GM18507 (cell line): ENCODE data around the gene NUDT15.
"Not testable (repeated sequence)": the region's sequence is repeated elsewhere in the genome, so short reads cannot be mapped to it uniquely, and the experiment has no call there.

Experiments
- DNase-seq: peaks from one replicate; pipeline ENCODE4 v3.0.0; 2011; ENCODE audit warnings: low read depth; ENCODE audit not compliant: insufficient read length; ENCODE audit errors: extremely low spot score
- FAIRE-seq: peaks from 2 replicates; lab custom pipeline; 2011; peaks lifted over from hg19 to GRCh38; lab: Jason Lieb, UNC

Gene NUDT15

DNA sequence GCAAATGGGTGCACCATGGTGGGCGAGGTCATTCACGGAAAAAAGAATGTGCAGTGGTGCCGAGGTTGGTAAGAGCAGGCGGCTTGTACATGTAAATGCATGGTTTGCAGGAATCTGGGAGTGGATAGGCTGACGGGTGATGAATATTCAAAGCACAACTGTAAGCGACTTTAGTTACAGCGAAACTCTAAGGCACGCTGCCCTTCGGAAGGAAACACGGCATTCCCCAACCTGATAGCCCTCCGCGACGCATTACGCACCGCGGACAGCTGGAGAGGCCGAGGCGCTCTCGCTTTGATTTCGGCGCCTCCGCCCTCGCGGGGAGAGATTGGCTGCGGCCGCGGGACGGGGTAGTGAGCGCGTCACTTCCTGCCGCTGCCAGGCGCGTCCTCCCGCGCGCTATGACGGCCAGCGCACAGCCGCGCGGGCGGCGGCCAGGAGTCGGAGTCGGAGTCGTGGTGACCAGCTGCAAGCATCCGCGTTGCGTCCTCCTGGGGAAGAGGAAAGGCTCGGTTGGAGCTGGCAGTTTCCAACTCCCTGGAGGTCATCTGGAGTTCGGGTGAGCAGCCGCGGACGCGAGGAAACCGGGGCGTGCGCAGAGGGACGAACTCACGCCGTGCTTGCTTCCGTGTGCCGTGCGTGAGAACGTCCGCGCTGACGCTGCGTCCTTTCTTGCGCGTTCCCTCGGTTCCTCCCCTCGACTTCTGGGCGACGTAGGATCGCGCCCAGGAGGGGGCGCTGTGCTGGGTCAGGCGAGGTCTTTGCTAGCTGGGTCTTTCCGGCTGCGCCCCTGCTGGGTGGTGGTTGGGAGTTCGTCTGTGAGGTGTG is at the start of gene NUDT15:
Gene NUDT15, plus strand, starts transcription at position 381 of the 828 bp plus-strand sequence. Its CDS starts 21 bp downstream, at position 402.
- FAIRE-seq (peak; percentile 99), DNase-seq (peak; percentile 91)

GRCh38 chr13:47990427-47990826 is 47.1 kb upstream of the NUDT15 start:
- DNase-seq: no peak

GRCh38 chr13:47990920-47991466 is 46.5 kb upstream of the NUDT15 start:
- no peak for FAIRE-seq
- no peak for DNase-seq

More at GRCh38 chr13:47990427-47990826, 47.1 kb upstream of the NUDT15 start:
- no peak for FAIRE-seq

DNA sequence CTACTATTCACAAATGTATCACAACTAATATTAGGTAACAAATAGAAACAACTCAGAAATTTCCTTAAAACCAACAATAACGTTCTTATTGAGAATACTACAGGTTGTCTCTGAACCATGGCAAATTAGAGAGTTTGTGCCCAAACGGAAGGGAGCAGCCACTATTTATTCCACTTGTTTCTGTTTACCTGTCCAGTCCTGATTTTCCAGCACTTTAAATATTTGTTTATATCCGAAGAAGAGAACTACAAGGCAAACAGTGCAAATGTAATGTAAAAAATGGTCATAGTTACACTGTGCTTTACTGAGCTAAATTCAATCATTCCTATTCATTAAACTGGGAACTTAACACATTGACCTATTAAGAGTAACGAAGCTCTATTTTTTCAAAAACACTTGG is 45.7 kb upstream of the NUDT15 start:
- FAIRE-seq (no peak), DNase-seq (no peak)

- DNase-seq: no peak
- no peak for FAIRE-seq
Observed at GRCh38 chr13:47997384-47997783, 40.1 kb upstream of the NUDT15 start.

GRCh38 chr13:47999973-48000372 is 37.6 kb upstream of the NUDT15 start:
- FAIRE-seq (no peak), DNase-seq (no peak)

DNA sequence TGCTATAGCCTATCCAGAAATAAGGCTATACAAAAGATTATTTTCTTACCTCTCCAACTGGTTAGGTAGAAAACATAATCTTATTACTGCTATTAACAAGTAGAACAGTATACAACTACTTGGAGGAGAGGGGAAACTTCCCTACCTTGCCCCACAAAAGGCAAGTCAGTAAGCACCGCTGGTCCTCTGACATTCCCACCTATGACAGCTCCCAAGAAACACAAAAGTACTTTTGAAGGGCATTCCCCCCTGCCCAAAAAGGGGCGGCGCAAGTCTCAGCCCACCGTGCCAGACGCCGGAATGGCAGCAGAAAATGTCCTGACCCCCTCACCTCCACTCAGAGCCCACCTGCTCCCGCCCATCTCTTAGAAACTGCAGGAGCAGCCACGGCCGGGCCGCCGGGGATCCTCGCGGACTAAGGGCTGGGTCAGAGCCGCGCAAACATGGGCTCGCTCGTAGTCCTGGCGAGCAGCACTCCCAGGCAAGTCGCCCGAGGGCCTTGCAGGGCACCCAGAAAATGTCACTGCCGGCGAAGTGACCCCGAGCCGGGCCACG is 36.9 kb upstream of the NUDT15 start:
- DNase-seq: no peak
- FAIRE-seq: no peak

DNA sequence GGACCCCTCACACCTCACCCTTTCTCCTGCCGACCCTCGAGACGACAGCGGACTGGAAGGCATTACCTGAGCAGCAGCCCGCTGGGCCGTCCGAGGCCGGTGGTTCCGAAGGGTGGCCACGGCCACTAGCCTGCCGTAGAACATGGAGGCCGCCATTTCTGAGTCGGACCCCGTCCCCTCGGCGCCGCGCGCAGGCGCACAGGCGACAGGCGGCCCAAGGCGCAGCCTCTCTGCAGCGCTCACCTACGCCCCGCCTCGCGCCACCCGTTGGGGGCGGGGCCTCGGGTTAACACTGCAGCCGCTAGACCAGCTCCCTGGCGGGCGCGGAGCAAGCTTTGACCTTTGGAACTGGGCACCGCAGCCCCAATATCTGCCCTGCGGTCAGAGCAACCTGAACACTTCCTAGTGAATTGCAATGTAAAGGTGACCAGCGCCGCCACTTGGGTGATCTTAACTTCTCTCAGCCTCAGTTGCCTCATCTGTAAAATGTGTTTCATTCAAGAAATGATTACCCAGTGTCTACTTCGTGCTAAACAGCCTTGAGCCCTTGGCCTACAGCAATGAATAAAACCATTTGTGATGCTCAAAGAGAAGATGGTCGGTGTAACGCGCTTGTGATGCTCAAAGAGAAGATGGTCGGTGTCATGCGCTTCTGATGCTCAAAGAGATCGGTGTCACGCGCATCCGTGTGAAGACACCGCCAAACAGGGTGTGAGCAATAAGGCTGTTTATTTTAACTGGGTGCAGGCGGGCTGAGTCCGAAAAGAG is 36.2 kb upstream of the NUDT15 start, which contains the start of gene SUCLA2:
Gene SUCLA2, minus strand, starts transcription at position 160 of the 768 bp plus-strand sequence. Its CDS starts 4 bp downstream, at position 156.
- peak; percentile 91 for FAIRE-seq

DNA sequence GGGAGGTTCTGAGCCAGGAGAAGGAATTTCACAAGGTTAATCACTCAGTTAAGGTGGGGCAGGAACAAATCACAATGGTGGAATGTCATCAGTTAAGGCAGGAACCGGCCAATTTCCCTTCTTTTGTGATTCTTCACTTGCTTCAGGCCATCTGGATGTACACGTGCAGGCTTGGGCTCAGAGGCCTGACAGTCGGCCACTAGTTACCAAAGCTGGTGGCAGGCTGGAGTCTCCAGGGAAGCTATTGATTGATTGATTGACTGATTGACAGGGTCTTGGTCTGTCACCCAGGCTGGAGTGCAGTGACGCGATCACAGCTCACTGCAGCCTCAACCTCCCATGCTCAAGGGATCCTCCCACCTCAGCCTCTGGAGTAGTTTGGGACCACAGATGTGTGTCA is 35.5 kb upstream of the NUDT15 start:
- DNase-seq, FAIRE-seq: not testable (repeated sequence)

More for the DNA sequence above, 36.2 kb upstream of the NUDT15 start, which contains the start of gene SUCLA2:
- peak; percentile 99 for DNase-seq

DNA sequence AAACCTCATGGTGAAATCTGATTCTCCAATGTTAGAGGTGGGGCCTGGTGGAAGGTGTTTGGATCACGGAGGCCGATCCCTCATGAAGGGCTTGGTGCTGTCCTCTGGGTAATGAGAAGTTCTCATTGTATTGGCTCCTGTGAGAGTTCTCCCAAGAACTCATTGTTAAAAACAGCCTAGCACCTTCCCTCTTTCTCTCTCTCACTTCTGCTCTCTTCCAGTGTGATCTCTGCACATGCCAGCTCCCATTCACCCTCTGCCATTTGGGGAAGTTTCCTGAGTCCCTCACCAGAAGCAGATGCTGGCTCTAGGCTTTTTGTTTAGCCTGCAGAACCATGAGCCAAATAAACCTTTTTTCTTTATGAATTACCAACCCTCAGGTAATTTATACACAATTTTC is 33.3 kb upstream of the NUDT15 start:
- DNase-seq (no peak), FAIRE-seq (no peak)

DNA sequence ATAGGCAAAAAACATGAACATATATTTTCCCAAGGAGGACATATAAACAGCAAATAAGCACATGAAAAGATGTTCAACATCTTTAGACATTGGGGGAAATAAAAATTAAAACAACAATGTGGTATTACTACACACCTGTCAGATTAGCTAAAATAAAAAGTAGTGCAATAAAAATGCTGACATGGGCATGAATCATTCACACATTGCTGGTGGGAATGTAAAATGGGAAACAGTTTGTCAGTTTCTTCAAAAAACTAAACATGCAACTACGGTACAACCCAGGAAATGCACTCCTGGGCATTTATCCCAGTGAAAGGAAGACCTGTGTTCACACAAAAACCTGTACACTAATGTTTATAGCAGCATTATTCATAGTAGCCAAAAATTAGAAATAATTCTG is 31.1 kb upstream of the NUDT15 start:
- DNase-seq: no peak
- FAIRE-seq: no peak

DNA sequence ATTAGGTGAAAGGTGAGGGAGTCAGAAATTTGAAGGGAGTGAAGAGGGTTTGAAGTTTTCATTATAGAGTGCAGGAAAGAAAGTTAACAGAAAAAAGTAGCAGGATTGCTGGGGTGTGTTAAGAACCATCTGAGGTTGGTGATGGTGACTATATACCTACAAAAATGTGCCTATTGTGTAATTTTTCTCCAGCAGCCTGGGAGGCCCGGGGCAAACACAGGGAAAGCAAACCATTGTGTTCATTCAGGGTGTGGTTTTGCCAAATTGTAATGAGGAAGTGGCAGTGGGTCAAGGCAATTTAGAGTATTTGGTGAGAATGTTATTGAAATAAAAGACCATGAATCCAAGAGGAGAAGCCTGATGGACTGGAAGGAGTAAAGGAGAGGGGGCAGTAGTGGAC is 28.2 kb upstream of the NUDT15 start:
- FAIRE-seq: no peak
- no peak for DNase-seq

DNA sequence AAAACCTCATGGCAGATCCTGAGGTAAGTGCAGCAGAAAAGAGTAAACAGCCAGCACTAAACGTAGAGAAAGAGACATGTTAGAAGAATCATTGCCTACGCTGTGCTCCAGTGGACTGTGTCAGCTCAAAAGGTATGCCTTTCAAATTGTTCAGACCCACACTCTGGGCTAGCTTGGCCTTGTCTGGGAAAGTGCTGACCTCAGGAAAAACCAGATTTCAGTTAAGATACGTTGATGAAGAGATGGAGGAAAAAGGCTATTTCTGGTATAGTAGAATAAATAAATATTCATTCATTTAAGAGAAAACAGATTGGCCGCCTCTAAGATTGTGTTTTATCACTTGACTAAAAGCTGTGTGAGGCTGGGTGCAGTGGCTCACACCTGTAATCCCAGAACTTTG is 26.8 kb upstream of the NUDT15 start:
- DNase-seq (no peak), FAIRE-seq (no peak)

DNA sequence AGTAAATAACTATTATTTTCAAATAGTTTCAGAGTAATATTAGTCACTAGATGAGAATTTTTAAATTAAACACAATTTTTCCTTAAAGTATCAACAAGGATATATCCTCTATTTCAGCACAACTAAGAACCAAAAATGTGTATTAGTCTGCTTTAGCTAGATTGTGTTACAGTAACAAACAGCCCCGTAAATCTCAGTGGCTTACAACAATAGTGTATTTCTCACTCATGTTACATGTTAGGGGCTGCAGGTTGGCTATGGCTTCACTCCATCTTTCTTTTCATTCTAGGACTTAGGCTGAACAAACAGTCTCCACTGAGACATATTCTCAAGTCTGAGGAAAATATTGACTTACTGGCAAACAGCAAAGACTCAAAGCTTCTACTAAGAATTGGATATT is 24.9 kb upstream of the NUDT15 start:
- FAIRE-seq (no peak), DNase-seq (no peak)

- no peak for FAIRE-seq
- no peak for DNase-seq
Observed at GRCh38 chr13:48014359-48014758, 23.2 kb upstream of the NUDT15 start.

DNA sequence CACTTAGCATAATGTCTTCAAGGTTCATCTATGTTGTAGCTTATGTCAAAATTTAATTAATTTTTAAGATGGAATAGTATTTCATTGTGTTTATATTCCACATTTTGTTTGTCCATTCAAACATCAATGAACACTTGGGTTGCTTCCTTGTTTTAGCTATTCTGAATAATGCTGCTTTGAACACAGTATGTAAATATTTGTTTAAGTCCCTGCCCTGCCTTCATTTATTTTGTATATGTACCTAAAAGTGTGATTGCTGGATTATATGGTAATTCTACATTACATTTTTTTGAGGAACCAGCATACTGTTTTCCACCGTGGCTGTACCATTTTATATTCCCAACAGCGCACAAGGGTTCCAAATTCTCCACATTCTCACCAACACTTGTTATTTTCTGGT is 18.9 kb upstream of the NUDT15 start:
- FAIRE-seq: no peak
- no peak for DNase-seq

GRCh38 chr13:48019796-48020195 is 17.7 kb upstream of the NUDT15 start:
- FAIRE-seq: no peak
- no peak for DNase-seq

GRCh38 chr13:48028066-48028465 is 9.5 kb upstream of the NUDT15 start:
- FAIRE-seq (no peak), DNase-seq (no peak)

DNA sequence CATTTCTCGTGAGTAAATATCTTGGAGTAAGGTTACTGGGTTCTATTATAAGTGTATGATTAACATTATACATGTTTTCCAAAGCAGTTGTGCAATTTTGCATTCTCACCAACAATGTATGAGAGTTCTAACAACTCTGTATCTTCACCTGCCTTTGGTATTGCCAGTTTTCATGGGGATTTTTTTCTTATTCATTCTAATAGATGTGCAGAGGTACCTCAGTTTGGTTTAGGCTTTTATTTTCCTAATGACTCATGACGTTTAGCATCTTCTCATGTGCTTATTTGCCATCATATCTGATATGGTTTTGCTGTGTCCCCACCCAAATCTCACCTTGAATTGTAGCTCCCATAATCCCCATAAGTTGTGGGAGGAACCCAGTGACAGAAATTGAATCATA is 7.7 kb upstream of the NUDT15 start:
- FAIRE-seq: no peak

DNA sequence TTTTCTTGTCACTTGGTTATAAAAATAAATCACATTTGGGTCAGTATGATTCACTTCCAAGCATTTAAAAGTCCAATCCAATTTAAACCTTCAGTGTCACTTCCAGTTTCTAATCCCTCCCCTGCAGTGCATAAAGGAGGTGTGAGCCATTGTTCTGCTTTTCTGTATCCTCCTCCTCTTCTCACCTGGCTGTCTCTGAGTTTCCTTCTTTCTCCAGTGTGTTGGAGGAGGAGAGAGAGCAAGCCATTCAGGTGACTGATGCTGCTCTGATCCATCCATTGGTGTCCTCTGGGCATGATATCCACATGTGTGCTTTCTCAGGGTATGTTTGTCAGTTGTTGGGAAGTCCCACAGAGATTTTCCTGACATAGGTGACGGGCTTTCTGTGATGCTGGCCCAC is 1.2 kb downstream of the NUDT15 start:
- FAIRE-seq (no peak), DNase-seq (no peak)

More for the DNA sequence above, 7.7 kb upstream of the NUDT15 start:
- no peak for DNase-seq
